Cardiac muscle cell (in vitro differentiated cells and primary cell): ENCODE results near the gene TNRC6C. TPM values are rescaled to one million over a fixed set of nuclear protein-coding genes. Genes with fewer than 3 reads are reported as not detected.

ENCODE experiments used
- DNase-seq, 2 donors: peaks; one replicate each; pipeline versions ENCODE4 v3.0.0 to v3.0.0-alpha.2; 2010 to 2017; ENCODE audit warnings: low read depth in 1 of 2, low spot score in 1 of 2
- H3K27ac ChIP-seq: fragments of 200-600 bp; sonication (generic); 2 replicates; pipeline ENCODE4 v1.5.1; 2016
- H3K27me3 ChIP-seq: fragments of 200-600 bp; sonication (generic); 2 replicates; pipeline ENCODE4 v1.6.0; 2016; ENCODE audit warnings: control low read depth
- H3K36me3 ChIP-seq: fragments of 200-600 bp; sonication (generic); 2 replicates; pipeline ENCODE4 v1.5.1; 2016; ENCODE audit warnings: control low read depth
- H3K4me1 ChIP-seq: fragments of 200-600 bp; sonication (generic); 2 replicates; pipeline ENCODE4 v1.8.1; 2017; ENCODE audit warnings: low read depth, mild to moderate bottlenecking, mixed run types
- H3K4me3 ChIP-seq: fragments of 200-600 bp; sonication (generic); 2 replicates; pipeline ENCODE4 v1.5.1; 2016; ENCODE audit warnings: mild to moderate bottlenecking
- H3K9me3 ChIP-seq: fragments of 200-600 bp; sonication (generic); 2 replicates; pipeline ENCODE4 v1.5.1; 2017; ENCODE audit warnings: low read depth, mild to moderate bottlenecking, control low read depth
- polyA plus RNA-seq: library from polyadenylated mRNA; unstranded; fragments of >200 nt; fragmentation: Nextera tagmentation; extraction: Ambion mirVana; gene quantifications from 2 replicates; pipeline ENCODE4 v1.2.1, GENCODE V29; 2016
- total RNA-seq: library from RNA; depleted of rRNA; stranded (reverse); fragments of >200 nt; gene quantifications from 2 replicates; pipeline ENCODE4 v1.2.3, GENCODE V29; 2016
- TF ChIP-seq, protein P1 (sequence below): IDR thresholded peaks from 2 replicates; pipeline ENCODE4 v1.5.1; 2012; ENCODE audit warnings: low read depth, mild to moderate bottlenecking, low read length

TNRC6C gene
- total and polyA plus RNA-seq, 2 experiments from 2014 or later: 6.5 to 13.3 TPM

GRCh38 chr17:78095035-78095434, 136.5 kb downstream of the TNRC6C start:
- Histone ChIP-seq H3K27ac (no peak overlapping the region), H3K4me3 (no peak overlapping the region), H3K4me1 (no peaks in the 10 kb centered on the region), H3K9me3 (no peaks in the 10 kb centered on the region), H3K27me3 (no peaks in the 10 kb centered on the region), H3K36me3 (peaks cover 56% of the 10 kb centered on the region)
- no peak for DNase-seq
- TF ChIP-seq, protein P1, sequence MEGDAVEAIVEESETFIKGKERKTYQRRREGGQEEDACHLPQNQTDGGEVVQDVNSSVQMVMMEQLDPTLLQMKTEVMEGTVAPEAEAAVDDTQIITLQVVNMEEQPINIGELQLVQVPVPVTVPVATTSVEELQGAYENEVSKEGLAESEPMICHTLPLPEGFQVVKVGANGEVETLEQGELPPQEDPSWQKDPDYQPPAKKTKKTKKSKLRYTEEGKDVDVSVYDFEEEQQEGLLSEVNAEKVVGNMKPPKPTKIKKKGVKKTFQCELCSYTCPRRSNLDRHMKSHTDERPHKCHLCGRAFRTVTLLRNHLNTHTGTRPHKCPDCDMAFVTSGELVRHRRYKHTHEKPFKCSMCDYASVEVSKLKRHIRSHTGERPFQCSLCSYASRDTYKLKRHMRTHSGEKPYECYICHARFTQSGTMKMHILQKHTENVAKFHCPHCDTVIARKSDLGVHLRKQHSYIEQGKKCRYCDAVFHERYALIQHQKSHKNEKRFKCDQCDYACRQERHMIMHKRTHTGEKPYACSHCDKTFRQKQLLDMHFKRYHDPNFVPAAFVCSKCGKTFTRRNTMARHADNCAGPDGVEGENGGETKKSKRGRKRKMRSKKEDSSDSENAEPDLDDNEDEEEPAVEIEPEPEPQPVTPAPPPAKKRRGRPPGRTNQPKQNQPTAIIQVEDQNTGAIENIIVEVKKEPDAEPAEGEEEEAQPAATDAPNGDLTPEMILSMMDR: no peak

- no peaks in the 10 kb centered on the region for H3K9me3 ChIP-seq
- no peaks in the 10 kb centered on the region for H3K27me3 ChIP-seq
- no peak overlapping the region for H3K4me3 ChIP-seq
- H3K27ac ChIP-seq: no peak overlapping the region
- H3K4me1 ChIP-seq: no peaks in the 10 kb centered on the region
- DNase-seq: no peak
- peaks cover 50% of the 10 kb centered on the region for H3K36me3 ChIP-seq
- TF ChIP-seq, protein P1: no peak
Measured at GRCh38 chr17:78096093-78096492, 137.6 kb downstream of the TNRC6C start.

GRCh38 chr17:78101112-78101511, 142.6 kb downstream of the TNRC6C start:
- H3K4me3 ChIP-seq: no peak overlapping the region
- TF ChIP-seq, protein P1: no peak
- H3K9me3 ChIP-seq: no peaks in the 10 kb centered on the region
- no peak for DNase-seq
- peaks cover 42% of the 10 kb centered on the region for H3K36me3 ChIP-seq
- H3K4me1 ChIP-seq: peaks cover 5% of the 10 kb centered on the region
- no peaks in the 10 kb centered on the region for H3K27me3 ChIP-seq
- H3K27ac ChIP-seq: no peak overlapping the region

GRCh38 chr17:78101542-78101941, 143.0 kb downstream of the TNRC6C start:
- Histone ChIP-seq H3K27me3 (no peaks in the 10 kb centered on the region), H3K27ac (no peak overlapping the region), H3K4me1 (peaks cover 9% of the 10 kb centered on the region), H3K36me3 (peaks cover 39% of the 10 kb centered on the region), H3K9me3 (no peaks in the 10 kb centered on the region), H3K4me3 (no peak overlapping the region)
- TF ChIP-seq, protein P1: no peak
- no peak for DNase-seq

- H3K27ac ChIP-seq: peak overlapping the region; percentile 77
- H3K36me3 ChIP-seq: peaks cover 31% of the 10 kb centered on the region
- H3K9me3 ChIP-seq: no peaks in the 10 kb centered on the region
- DNase-seq: no peak
- peaks cover 9% of the 10 kb centered on the region for H3K4me1 ChIP-seq
- H3K4me3 ChIP-seq: no peak overlapping the region
- no peaks in the 10 kb centered on the region for H3K27me3 ChIP-seq
- TF ChIP-seq, protein P1: no peak
Measured at GRCh38 chr17:78103311-78103710, 144.8 kb downstream of the TNRC6C start.

GRCh38 chr17:78104540-78104941, 146.0 kb downstream of the TNRC6C start:
- no peaks in the 10 kb centered on the region for H3K27me3 ChIP-seq
- peaks cover 9% of the 10 kb centered on the region for H3K4me1 ChIP-seq
- H3K4me3 ChIP-seq: no peak overlapping the region
- no peak for DNase-seq
- peaks cover 21% of the 10 kb centered on the region for H3K36me3 ChIP-seq
- TF ChIP-seq, protein P1: no peak
- H3K9me3 ChIP-seq: no peaks in the 10 kb centered on the region
- H3K27ac ChIP-seq: peak overlapping the region; percentile 77
